Fibroblast of lung (primary cell): ENCODE data around the gene TTC4. TPM values are rescaled to one million over a fixed set of nuclear protein-coding genes. Genes with fewer than 3 reads are reported as not detected.

Source experiments
- DNase-seq, 2 donors: peaks; one replicate each; pipeline versions ENCODE4 v3.0.0 to v3.0.0-alpha.2; 2010; ENCODE audit warnings: low read depth in 2 of 2
- H2AFZ ChIP-seq: 2 replicates; pipeline ENCODE4 v1.5.1; 2012; ENCODE audit warnings: low read length, control low read depth, inconsistent platforms
- H3K27ac ChIP-seq: 2 replicates; pipeline ENCODE4 v1.5.1; 2011; ENCODE audit warnings: low read length, control low read depth; ENCODE audit not compliant: insufficient read depth
- H3K27me3 ChIP-seq: 2 replicates; pipeline ENCODE4 v1.5.1; 2011; ENCODE audit warnings: mild to moderate bottlenecking, low read length; ENCODE audit not compliant: control insufficient read depth, insufficient read depth
- H3K36me3 ChIP-seq: 2 replicates; pipeline ENCODE4 v1.5.1; 2011; ENCODE audit warnings: low read length; ENCODE audit not compliant: control insufficient read depth, insufficient read depth
- H3K4me1 ChIP-seq: 2 replicates; pipeline ENCODE4 v1.5.1; 2011; ENCODE audit warnings: low read length; ENCODE audit not compliant: control insufficient read depth, insufficient read depth; ENCODE audit errors: extremely low read depth
- H3K4me2 ChIP-seq: 2 replicates; pipeline ENCODE4 v1.5.1; 2011; ENCODE audit warnings: low read length, control low read depth; ENCODE audit not compliant: insufficient read depth; ENCODE audit errors: extremely low read depth
- H3K4me3 ChIP-seq, 4 experiments: fragments of 200-600 bp in 1 of 4; sonication (generic) in 1 of 4; replicated peaks in 1 of 4; 2 replicates each; pipeline ENCODE4 v1.5.1; 2011 to 2016; ENCODE audit warnings: low read length in 4 of 4, low read depth in 3 of 4, mild to moderate bottlenecking in 3 of 4, control low read depth in 2 of 4, inconsistent platforms in 1 of 4, mixed read lengths in 1 of 4; ENCODE audit not compliant: insufficient read depth in 1 of 4; ENCODE audit errors: control extremely low read depth in 1 of 4
- H3K79me2 ChIP-seq: 2 replicates; pipeline ENCODE4 v1.5.1; 2012; ENCODE audit warnings: mild to moderate bottlenecking, low read length, inconsistent platforms; ENCODE audit not compliant: control insufficient read depth, insufficient read depth
- H3K9ac ChIP-seq: 2 replicates; pipeline ENCODE4 v1.5.1; 2011; ENCODE audit warnings: mild to moderate bottlenecking, low read length, control low read depth; ENCODE audit not compliant: insufficient read depth
- H3K9me3 ChIP-seq: 2 replicates; pipeline ENCODE4 v1.5.1; 2012; ENCODE audit warnings: low read depth, low read length; ENCODE audit not compliant: control insufficient read depth, insufficient read depth
- H4K20me1 ChIP-seq: 2 replicates; pipeline ENCODE4 v1.5.1; 2011; ENCODE audit warnings: low read length; ENCODE audit not compliant: control insufficient read depth, insufficient read depth; ENCODE audit errors: extremely low read depth
- CTCF ChIP-seq, 2 donors: IDR thresholded peaks in 1 of 2; conservative IDR thresholded peaks in 1 of 2; 1 replicate in 1 of 2; 2 replicates in 1 of 2; pipeline ENCODE4 v1.5.1; 2011 to 2012; ENCODE audit warnings: low read length in 2 of 2, control low read depth in 1 of 2, inconsistent platforms in 1 of 2, low read depth in 1 of 2, mild to moderate bottlenecking in 1 of 2
- EZH2 ChIP-seq: IDR thresholded peaks from 2 replicates; pipeline ENCODE4 v1.5.1; 2012; ENCODE audit warnings: low read length, control low read depth, mild to moderate bottlenecking; ENCODE audit errors: missing control alignments
- polyA plus RNA-seq, 2 donors: library from polyadenylated mRNA; depleted of rRNA in 1 of 2; stranded (reverse) in 1 of 2; unstranded in 1 of 2; fragments of >200 nt; gene quantifications; 2 replicates each; pipeline ENCODE4 v1.2.1, GENCODE V29; 2011 to 2012; ENCODE audit warnings: missing spikeins in 1 of 2
- total RNA-seq: library from RNA; depleted of rRNA; stranded (reverse); fragments of >200 nt; gene quantifications from 2 replicates; pipeline ENCODE4 v1.2.1, GENCODE V29; 2014

Gene TTC4
- total and polyA plus RNA-seq, 2 donors (not counting 1 experiment from before 2014, with no cell fraction given): 19.3 to 19.8 TPM

GRCh38 chr1:54767526-54767925, 51.9 kb downstream of the TTC4 start:
- Histone ChIP-seq H4K20me1 (no peaks in the 10 kb centered on the region), H3K4me2 (no peak overlapping the region), H3K9me3 (no peaks in the 10 kb centered on the region), H3K36me3 (no peaks in the 10 kb centered on the region), H3K9ac (no peak overlapping the region), H3K4me3 (no peak overlapping the region), H3K4me1 (no peaks in the 10 kb centered on the region), H3K79me2 (no peaks in the 10 kb centered on the region), H3K27ac (no peak overlapping the region), H3K27me3 (no peaks in the 10 kb centered on the region), H2AFZ (no peak overlapping the region)
- DNase-seq: no peak
- TF ChIP-seq EZH2: no peak
- no peak for TF ChIP-seq CTCF (conservative IDR thresholded peaks at IDR 0.05 in 1 of 2, IDR thresholded peaks at IDR 0.05 in 1 of 2; ENCODE audit: low read depth in 1 of 2, low read length in 2 of 2)

DNA sequence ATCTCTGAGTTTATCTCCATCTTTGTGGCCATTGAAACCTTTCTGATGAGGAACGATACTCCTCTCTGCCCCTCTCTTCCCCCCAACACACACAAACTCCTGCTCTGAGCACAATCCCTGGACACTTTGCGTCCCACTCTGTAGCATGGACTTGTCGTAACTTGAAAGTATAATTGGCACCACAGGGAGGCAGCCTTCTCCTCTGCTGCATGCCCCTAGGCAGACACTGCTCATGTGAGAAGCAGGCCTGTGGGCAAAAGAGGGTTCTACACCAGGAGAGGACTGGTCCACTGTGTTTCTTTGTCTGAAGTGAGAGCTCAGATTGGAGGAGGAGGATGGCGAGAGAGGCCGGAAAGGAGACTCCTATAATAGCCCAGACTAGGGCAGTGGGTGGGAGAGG, 52.4 kb downstream of the TTC4 start:
- Histone ChIP-seq H3K4me3 (no peak overlapping the region), H3K27me3 (no peaks in the 10 kb centered on the region), H4K20me1 (no peaks in the 10 kb centered on the region), H3K4me2 (no peak overlapping the region), H3K9ac (no peak overlapping the region), H2AFZ (no peak overlapping the region), H3K36me3 (no peaks in the 10 kb centered on the region), H3K9me3 (no peaks in the 10 kb centered on the region), H3K79me2 (no peaks in the 10 kb centered on the region), H3K27ac (no peak overlapping the region), H3K4me1 (no peaks in the 10 kb centered on the region)
- DNase-seq: peak in 1 of 2 donors; percentile 22
- no peak for TF ChIP-seq CTCF (conservative IDR thresholded peaks at IDR 0.05 in 1 of 2, IDR thresholded peaks at IDR 0.05 in 1 of 2; ENCODE audit: low read depth in 1 of 2, low read length in 2 of 2)
- TF ChIP-seq EZH2: no peak

DNA sequence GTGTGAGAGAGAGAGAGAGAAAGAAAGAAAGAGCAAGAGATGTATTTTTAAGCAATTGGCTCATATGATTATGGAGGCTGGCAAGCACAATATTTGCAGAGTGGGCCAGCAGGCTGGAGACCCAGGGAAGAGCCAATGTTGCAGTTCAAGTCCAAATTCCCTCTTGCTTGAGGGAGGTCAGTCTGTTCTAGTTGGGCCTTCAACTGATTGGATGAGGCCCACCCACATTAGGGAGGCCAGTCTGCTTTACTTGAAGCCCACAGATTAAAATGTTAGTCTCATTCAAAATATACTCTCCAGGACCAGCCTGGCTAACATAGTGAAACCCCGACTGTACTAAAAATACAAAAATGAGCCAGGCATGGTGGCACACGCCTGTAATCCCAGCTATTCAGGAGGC, 57.3 kb downstream of the TTC4 start:
- no peaks in the 10 kb centered on the region for H3K9me3 ChIP-seq
- H3K4me3 ChIP-seq: no peak overlapping the region
- no peaks in the 10 kb centered on the region for H4K20me1 ChIP-seq
- H3K27me3 ChIP-seq: no peaks in the 10 kb centered on the region
- H3K27ac ChIP-seq: no peak overlapping the region
- no peak overlapping the region for H3K4me2 ChIP-seq
- H3K79me2 ChIP-seq: no peaks in the 10 kb centered on the region
- no peaks in the 10 kb centered on the region for H3K4me1 ChIP-seq
- no peaks in the 10 kb centered on the region for H3K36me3 ChIP-seq
- no peak overlapping the region for H3K9ac ChIP-seq
- DNase-seq: no peak
- no peak for TF ChIP-seq EZH2
- no peak overlapping the region for H2AFZ ChIP-seq
